Measurements from ENCODE around the gene RAB7A. TPM values are rescaled to one million over a fixed set of nuclear protein-coding genes. Genes with fewer than 3 reads are reported as not detected.

Gene RAB7A
- total RNA-seq, 1 donor from 2014 or later, result 298 TPM

- Mint-ChIP-seq H3K27ac (ENCODE audit: unreplicated experiment) (no peak overlapping the region), H3K36me3 (ENCODE audit: unreplicated experiment) (no peaks in the 10 kb centered on the region), H3K27me3 (ENCODE audit: unreplicated experiment) (peaks cover 3% of the 10 kb centered on the region), H3K9me3 (ENCODE audit: unreplicated experiment) (no peaks in the 10 kb centered on the region), H3K4me1 (ENCODE audit: low read depth, unreplicated experiment) (no peaks in the 10 kb centered on the region), H3K4me3 (ENCODE audit: unreplicated experiment) (no peak overlapping the region)
- TF ChIP-seq CTCF (IDR thresholded peaks at IDR 0.05; ENCODE audit: partially characterized antibody, unreplicated experiment), result no peak
- no peak for DNase-seq
Measured at GRCh38 chr3:128683957-128684356, 42.0 kb upstream of the RAB7A start.

DNA sequence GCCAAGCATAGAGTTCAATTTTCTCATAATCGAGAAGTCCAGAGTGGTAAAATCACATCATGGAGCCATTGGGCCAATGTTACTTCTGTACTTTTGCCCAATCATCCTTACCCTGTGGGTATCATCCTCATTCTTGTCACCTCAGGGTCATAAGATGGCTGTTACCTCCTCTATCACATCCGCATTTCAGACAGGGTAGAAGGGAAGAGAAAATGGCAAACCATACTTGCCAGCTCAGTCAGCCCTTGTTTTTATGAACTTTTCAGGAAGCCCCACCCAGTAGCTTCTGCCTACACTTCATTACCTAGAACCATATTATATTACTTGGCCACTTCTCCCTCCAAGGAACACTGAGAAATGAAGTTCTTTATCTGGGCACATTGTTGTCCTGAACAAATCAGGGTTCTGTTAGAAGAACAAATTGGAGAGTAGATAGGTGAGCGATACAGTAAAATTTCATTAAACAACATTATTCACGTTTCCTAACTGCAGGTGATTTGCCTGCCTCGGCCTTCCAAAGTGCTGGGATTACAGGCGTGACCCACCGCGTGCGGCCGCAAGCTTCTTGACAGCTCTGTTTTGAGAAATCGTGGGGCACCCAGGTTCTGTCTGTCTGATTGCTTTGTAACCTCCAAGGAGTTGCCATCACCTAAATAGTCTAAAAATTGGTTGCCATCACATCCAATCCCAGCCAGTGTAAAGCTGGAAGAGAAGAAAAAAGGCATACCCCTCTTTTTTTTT, 40.8 kb upstream of the RAB7A start:
- peaks cover 3% of the 10 kb centered on the region for H3K27me3 Mint-ChIP-seq (ENCODE audit: unreplicated experiment)
- H3K27ac Mint-ChIP-seq (ENCODE audit: unreplicated experiment), result no peak overlapping the region
- no peaks in the 10 kb centered on the region for H3K9me3 Mint-ChIP-seq (ENCODE audit: unreplicated experiment)
- H3K4me3 Mint-ChIP-seq (ENCODE audit: unreplicated experiment), result no peak overlapping the region
- no peak for TF ChIP-seq CTCF (IDR thresholded peaks at IDR 0.05; ENCODE audit: partially characterized antibody, unreplicated experiment)
- H3K4me1 Mint-ChIP-seq (ENCODE audit: low read depth, unreplicated experiment), result no peaks in the 10 kb centered on the region
- DNase-seq, result no peak
- no peaks in the 10 kb centered on the region for H3K36me3 Mint-ChIP-seq (ENCODE audit: unreplicated experiment)

DNA sequence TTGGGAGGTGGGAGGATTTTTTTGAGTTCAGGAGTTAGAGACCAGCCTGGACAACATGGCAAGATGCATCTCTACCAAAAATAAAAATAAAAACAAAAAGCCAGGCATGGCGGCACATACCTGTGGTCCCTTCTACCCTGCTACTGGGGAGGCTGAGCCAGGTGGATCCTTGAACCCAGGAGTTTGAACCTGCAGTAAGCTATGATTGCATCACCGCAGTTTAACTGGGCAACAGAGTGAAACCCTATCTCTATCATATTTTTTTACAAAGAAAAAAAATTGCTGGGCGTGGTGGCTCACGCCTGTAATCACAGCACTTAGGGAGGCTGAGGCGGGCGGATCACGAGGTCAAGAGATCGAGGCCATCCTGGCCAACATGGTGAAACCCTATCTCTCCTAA, 39.5 kb upstream of the RAB7A start:
- Mint-ChIP-seq H3K27ac (ENCODE audit: unreplicated experiment) (no peak overlapping the region), H3K36me3 (ENCODE audit: unreplicated experiment) (no peaks in the 10 kb centered on the region)
- no peak for TF ChIP-seq CTCF (IDR thresholded peaks at IDR 0.05; ENCODE audit: partially characterized antibody, unreplicated experiment)

GRCh38 chr3:128689060-128689459, 36.9 kb upstream of the RAB7A start:
- Mint-ChIP-seq H3K36me3 (ENCODE audit: unreplicated experiment) (no peaks in the 10 kb centered on the region), H3K4me3 (ENCODE audit: unreplicated experiment) (no peak overlapping the region), H3K27ac (ENCODE audit: unreplicated experiment) (no peak overlapping the region), H3K9me3 (ENCODE audit: unreplicated experiment) (no peaks in the 10 kb centered on the region), H3K4me1 (ENCODE audit: low read depth, unreplicated experiment) (no peaks in the 10 kb centered on the region), H3K27me3 (ENCODE audit: unreplicated experiment) (peaks cover 1% of the 10 kb centered on the region)
- no peak for DNase-seq
- no peak for TF ChIP-seq CTCF (IDR thresholded peaks at IDR 0.05; ENCODE audit: partially characterized antibody, unreplicated experiment)

More for the DNA sequence above, 39.5 kb upstream of the RAB7A start:
- Mint-ChIP-seq H3K9me3 (ENCODE audit: unreplicated experiment) (no peaks in the 10 kb centered on the region), H3K27me3 (ENCODE audit: unreplicated experiment) (peaks cover 1% of the 10 kb centered on the region), H3K4me1 (ENCODE audit: low read depth, unreplicated experiment) (no peaks in the 10 kb centered on the region), H3K4me3 (ENCODE audit: unreplicated experiment) (no peak overlapping the region)
- no peak for DNase-seq

DNA sequence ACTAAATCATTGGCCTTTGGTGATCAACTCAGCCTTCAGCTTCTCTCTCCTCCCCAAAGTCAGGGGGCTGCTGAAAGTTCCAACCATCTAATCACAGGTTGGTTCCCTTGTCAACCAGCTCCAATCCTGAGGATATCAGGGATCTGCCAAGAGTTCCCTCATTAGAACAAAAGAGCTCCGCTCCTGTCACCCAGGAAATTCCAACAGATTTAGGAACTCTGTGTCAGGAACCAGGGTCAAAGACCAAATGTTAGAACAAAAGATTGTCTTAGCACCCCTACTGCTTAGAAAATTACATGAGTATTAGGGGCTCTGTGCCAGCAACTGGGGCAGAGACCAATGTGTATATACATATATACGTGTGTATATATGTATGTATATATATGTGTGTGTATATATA, 32.3 kb upstream of the RAB7A start:
- Mint-ChIP-seq H3K27ac (ENCODE audit: unreplicated experiment) (no peak overlapping the region), H3K27me3 (ENCODE audit: unreplicated experiment) (no peaks in the 10 kb centered on the region), H3K4me3 (ENCODE audit: unreplicated experiment) (no peak overlapping the region), H3K4me1 (ENCODE audit: low read depth, unreplicated experiment) (no peaks in the 10 kb centered on the region), H3K36me3 (ENCODE audit: unreplicated experiment) (no peaks in the 10 kb centered on the region), H3K9me3 (ENCODE audit: unreplicated experiment) (no peaks in the 10 kb centered on the region)
- DNase-seq, result no peak
- no peak for TF ChIP-seq CTCF (IDR thresholded peaks at IDR 0.05; ENCODE audit: partially characterized antibody, unreplicated experiment)

Data from glutamatergic neuron (in vitro differentiated cells).